HG02642 (cell line): ENCODE data around the gene MYO9A.
A peak's percentile ranks its signal among the peaks of the same experiment; 100 is the strongest.

Source experiments
- ATAC-seq: cut with Tn5 transposase; IDR thresholded peaks from one replicate; pipeline ENCODE4 v1.9.1; 2021; ENCODE audit warnings: mild to moderate bottlenecking; ENCODE audit not compliant: unreplicated experiment, poor library complexity

Gene MYO9A

GRCh38 chr15:72141171-72142084 lies 23.5 kb upstream of the MYO9A start:
- ATAC-seq: peak; percentile 100

GRCh38 chr15:72140088-72140487 lies 22.1 kb upstream of the MYO9A start:
- no peak for ATAC-seq

- ATAC-seq: no peak
These were observed 21.7 kb upstream of the MYO9A start for GRCh38 chr15:72139667-72140066.

- ATAC-seq: no peak
These were observed 18.5 kb upstream of the MYO9A start for GRCh38 chr15:72136170-72137051.

- no peak for ATAC-seq
These were observed 17.8 kb upstream of the MYO9A start for GRCh38 chr15:72135719-72136118.

GRCh38 chr15:72133211-72133610 lies 15.3 kb upstream of the MYO9A start:
- ATAC-seq: no peak

GRCh38 chr15:72131922-72132321 lies 14.0 kb upstream of the MYO9A start:
- no peak for ATAC-seq

GRCh38 chr15:72130272-72130671 lies 12.3 kb upstream of the MYO9A start:
- no peak for ATAC-seq

- no peak for ATAC-seq
These were observed 10.4 kb upstream of the MYO9A start for GRCh38 chr15:72128359-72128758.

- ATAC-seq: no peak
These were observed 9.9 kb upstream of the MYO9A start for GRCh38 chr15:72127724-72128322.

- ATAC-seq: no peak
These were observed 6.3 kb upstream of the MYO9A start for GRCh38 chr15:72124218-72124617.

- peak; percentile 73 for ATAC-seq
These were observed 399 bp downstream of the MYO9A start for GRCh38 chr15:72117486-72118016.

- peak; percentile 0 for ATAC-seq
These were observed 1.0 kb downstream of the MYO9A start for GRCh38 chr15:72116731-72117485.

- no peak for ATAC-seq
These were observed 4.5 kb downstream of the MYO9A start for GRCh38 chr15:72113347-72114031.

- no peak for ATAC-seq
These were observed 5.1 kb downstream of the MYO9A start for GRCh38 chr15:72112805-72113204.

GRCh38 chr15:72112116-72112515 lies 5.8 kb downstream of the MYO9A start:
- no peak for ATAC-seq

- no peak for ATAC-seq
These were observed 7.6 kb downstream of the MYO9A start for GRCh38 chr15:72110355-72110754.

GRCh38 chr15:72106068-72106467 lies 11.9 kb downstream of the MYO9A start:
- no peak for ATAC-seq

GRCh38 chr15:72105111-72105510 lies 12.8 kb downstream of the MYO9A start:
- ATAC-seq: no peak
